Measurements from ENCODE around the gene SHE.
A peak's percentile ranks its signal among the peaks of the same experiment; 100 is the strongest.

SHE gene

DNA sequence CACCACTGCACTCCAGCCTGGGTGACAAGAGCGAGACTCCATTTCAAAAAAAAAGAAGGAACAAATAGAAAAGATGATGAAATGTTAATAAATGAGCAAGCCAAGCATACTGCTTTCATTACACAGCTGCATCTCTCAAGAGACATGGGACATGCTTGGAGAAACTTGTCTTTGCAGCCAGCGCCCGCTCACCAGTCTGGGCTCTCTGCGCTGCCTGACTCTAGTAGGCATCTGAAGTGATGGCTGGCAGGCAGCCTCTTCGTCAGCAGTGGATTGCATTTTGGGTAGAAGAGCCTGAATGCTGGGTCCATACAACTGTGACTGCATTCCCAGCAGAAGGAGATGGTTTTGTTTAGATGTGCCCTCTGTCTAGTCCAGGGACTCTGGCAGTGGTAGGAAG lies 49.1 kb downstream of the SHE start:
- TF ChIP-seq, protein P1, sequence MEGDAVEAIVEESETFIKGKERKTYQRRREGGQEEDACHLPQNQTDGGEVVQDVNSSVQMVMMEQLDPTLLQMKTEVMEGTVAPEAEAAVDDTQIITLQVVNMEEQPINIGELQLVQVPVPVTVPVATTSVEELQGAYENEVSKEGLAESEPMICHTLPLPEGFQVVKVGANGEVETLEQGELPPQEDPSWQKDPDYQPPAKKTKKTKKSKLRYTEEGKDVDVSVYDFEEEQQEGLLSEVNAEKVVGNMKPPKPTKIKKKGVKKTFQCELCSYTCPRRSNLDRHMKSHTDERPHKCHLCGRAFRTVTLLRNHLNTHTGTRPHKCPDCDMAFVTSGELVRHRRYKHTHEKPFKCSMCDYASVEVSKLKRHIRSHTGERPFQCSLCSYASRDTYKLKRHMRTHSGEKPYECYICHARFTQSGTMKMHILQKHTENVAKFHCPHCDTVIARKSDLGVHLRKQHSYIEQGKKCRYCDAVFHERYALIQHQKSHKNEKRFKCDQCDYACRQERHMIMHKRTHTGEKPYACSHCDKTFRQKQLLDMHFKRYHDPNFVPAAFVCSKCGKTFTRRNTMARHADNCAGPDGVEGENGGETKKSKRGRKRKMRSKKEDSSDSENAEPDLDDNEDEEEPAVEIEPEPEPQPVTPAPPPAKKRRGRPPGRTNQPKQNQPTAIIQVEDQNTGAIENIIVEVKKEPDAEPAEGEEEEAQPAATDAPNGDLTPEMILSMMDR (IDR thresholded peaks at IDR 0.05; ENCODE audit: control insufficient read depth, extremely low read depth, insufficient read depth): no peak
- no peak overlapping the region for H3K4me3 ChIP-seq (ENCODE audit: low read depth, low read length)
- no peak for DNase-seq (ENCODE audit: low read depth)

DNA sequence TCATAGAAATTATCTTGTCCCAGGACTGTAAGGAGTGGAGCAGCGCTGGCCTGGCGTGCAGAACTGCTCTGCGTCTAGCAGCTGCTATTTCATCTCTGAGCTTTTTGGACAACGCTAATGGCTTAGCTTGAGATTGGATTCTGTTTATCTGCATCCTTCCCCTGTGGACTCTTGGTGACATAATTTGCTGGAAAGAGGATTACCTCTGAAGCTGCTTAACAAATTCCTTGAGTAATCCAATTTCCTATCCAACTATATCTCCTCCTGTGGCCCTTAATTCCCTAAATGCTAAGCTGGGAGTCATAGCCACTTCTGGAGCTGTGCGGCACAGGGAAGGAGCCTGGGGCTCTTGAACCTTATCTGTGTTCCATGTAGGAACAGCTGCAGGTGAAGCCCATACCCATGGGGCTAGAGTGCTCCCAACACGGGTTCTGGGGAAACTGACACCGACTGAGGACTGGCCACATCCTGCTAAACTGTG lies 53.8 kb downstream of the SHE start:
- no peak overlapping the region for H3K4me3 ChIP-seq (ENCODE audit: low read depth, low read length)
- TF ChIP-seq, protein P1 (IDR thresholded peaks at IDR 0.05; ENCODE audit: control insufficient read depth, extremely low read depth, insufficient read depth): no peak
- no peak for DNase-seq (ENCODE audit: low read depth)

DNA sequence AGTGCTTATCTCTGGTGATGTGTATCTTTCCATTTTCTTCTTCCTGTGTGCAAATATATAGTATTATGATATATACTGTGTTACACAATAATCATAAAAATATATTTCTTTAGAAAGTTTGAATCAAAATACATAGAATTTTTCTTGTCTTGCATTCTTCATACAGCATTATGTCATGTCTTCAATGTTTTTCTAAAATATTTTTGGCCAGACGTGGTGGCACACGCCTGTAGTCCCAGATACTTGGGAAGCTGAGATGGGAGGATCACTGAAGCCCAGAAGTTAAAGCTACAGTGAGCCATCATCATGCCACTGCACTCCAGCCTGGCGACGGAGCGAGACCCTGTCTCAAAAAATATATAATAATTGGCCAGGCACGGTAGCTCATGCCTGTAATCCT lies 55.4 kb downstream of the SHE start:
- no peak for DNase-seq (ENCODE audit: low read depth)
- H3K4me3 ChIP-seq (ENCODE audit: low read depth, low read length): no peak overlapping the region
- TF ChIP-seq, protein P1 (IDR thresholded peaks at IDR 0.05; ENCODE audit: control insufficient read depth, extremely low read depth, insufficient read depth): no peak

DNA sequence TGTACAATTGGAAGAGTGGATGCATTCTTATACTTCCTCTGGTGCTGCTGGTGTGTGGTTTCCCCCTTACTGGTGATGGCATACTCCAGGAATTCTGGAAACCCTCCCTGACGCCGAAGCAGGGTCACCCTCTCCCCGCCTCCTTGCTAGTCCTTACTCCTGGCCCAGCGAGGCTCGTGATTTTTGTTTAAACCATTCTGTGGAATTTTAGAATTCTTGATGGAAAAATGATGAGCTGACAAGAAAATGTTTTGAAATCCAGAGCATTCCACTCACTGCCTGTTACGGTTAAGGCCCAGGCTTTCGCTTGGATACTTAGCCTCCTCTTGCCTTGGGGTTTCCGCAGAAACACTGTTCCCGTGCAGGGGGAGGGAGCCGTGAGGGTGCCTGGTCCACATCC lies 55.9 kb downstream of the SHE start:
- DNase-seq (ENCODE audit: low read depth): no peak
- TF ChIP-seq, protein P1 (IDR thresholded peaks at IDR 0.05; ENCODE audit: control insufficient read depth, extremely low read depth, insufficient read depth): no peak
- H3K4me3 ChIP-seq (ENCODE audit: low read depth, low read length): no peak overlapping the region

DNA sequence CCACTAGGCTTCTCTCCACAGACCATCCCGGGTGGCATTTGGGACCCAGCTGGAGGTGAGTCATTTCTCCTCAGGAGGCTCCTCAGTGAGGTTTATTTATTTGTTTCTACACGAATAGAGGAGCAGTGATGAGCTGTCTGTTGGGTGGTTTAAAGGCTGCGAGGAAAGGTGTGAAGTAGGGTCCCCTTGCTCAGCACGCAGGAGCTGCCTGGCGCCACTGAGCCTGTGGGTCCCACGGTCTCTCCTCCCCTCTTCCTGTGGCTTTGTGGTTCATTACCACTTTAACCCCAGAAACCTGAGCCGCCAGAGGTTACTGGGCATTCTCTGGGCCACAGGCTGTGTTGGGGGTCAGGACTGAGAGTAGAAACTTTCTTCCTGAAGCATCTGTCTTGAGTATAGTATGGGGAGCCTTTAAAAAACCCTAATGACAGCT lies 57.2 kb downstream of the SHE start:
- TF ChIP-seq, protein P1 (IDR thresholded peaks at IDR 0.05; ENCODE audit: control insufficient read depth, extremely low read depth, insufficient read depth): no peak
- H3K4me3 ChIP-seq (ENCODE audit: low read depth, low read length): no peak overlapping the region
- no peak for DNase-seq (ENCODE audit: low read depth)

DNA sequence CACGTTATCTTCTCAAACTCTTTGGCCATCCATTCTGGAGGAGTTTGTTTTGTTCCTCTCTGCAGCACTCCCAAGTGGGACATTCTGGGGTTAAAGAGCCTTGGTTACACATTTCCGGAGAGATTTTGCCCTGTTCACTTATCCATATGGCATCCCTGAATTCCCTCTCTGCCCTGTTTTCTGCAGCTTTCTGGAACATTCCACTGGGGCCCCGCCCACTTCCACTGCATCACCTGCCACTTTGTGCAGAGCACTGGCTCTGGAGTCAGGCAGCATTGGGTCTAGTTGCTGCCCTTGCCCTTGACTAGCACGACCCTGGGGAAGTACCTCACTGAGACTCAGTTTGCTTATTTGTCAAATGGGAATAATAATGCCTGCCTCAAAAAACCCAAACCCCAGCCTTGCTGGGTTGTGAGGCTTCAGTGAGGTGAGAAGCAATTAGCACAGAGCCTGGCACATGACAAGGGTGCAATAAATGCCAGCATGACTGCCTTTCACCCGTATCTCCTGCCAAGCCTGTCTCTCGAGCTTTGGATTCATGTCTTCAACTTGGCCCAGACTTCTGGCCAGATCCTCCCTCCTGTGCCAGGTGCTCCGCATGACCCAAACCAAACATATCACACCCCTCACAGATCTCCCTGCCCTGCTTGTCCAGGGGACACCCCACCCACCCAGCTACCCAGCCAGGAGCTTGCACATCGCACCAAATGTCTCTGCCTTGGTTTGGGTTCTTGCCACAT lies 58.8 kb downstream of the SHE start:
- DNase-seq (ENCODE audit: low read depth): peak; percentile 17
- TF ChIP-seq, protein P1 (IDR thresholded peaks at IDR 0.05; ENCODE audit: control insufficient read depth, extremely low read depth, insufficient read depth): no peak
- no peak overlapping the region for H3K4me3 ChIP-seq (ENCODE audit: low read depth, low read length)

Data from LNCaP clone FGC (cell line).